ENCODE data around the gene LRCH3. TPM values are rescaled to one million over a fixed set of nuclear protein-coding genes. Genes with fewer than 3 reads are reported as not detected.
A peak's percentile ranks its signal among the peaks of the same experiment; 100 is the strongest.

LRCH3 gene
- total RNA-seq (2021; ENCODE audit: unreplicated experiment) (75.8 TPM), Bru-seq, nascent RNA (percentile 93 among the genes with signal in this experiment), BruChase-seq, experiment 1, labeled RNA remaining after a 2-hour chase (percentile 93 among the genes with signal in this experiment), BruChase-seq, experiment 2, labeled RNA remaining after a 6-hour chase (percentile 89 among the genes with signal in this experiment)
- polyA plus RNA-seq (2012; ENCODE audit: insufficient read length) = 26.9 TPM
- long read RNA-seq, partial matches to known transcripts = 28 of 72 reads
- long read RNA-seq, other reads (novel, unspliced or antisense) = 41 of 72 reads

DNA sequence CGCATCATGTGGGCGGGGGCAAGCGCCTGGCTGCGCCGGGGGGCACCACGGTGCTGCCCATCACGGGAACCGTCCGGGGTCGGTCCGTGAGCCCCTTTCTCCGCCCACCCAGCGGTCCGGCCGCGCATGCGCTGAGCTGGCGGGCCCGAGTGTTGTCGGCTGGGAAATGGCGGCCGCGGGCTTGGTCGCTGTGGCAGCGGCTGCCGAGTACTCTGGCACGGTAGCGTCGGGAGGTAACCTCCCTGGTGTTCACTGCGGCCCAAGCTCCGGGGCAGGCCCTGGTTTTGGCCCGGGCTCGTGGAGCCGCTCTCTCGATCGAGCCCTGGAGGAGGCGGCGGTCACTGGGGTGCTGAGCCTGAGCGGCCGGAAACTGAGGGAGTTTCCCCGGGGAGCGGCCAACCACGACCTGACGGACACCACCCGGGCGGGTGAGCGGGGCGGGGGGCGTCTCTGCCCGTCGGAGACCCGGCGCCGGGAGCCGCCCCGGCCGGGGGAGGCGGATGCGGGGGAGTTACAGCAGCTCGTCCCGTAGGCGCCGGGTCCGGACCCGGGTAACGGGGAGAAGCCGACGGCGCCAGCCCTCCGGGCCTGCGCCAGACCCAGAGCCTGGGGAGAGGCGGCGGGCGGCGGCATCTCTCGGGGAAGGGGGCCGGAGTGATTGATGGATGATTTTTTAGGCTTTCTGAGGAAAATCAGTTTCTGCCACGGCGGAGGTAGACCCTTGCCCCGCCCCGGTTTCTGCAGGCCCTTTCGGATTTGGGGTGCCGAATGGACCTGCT lies at the start of gene LRCH3:
TSS of gene LRCH3 (plus strand) at position 142 of the 779 bp plus-strand sequence. CDS start at position 167, 25 bp downstream.
- ChIA-PET CTCF (no interaction called here), POLR2A (interaction anchor here (0.6 kb wide), 1 partner anchor 40 kb away, joined by 3 read pairs; no protein-coding TSS in a partner anchor)
- Histone ChIP-seq H3K4me3 (ENCODE audit: low read depth in 2 of 2, low read length in 2 of 2) (peak within 1 kb of the TSS; percentile 91 to 96), H3K27ac (ENCODE audit: low read length) (peak within 1 kb of the TSS; percentile 86), H3K4me1 (ENCODE audit: control insufficient read depth, insufficient read depth, low read length) (peaks cover 13% of the 10 kb centered on the region; the same call in 1 of the 2 replicates), H3K9me3 (ENCODE audit: control insufficient read depth, insufficient read depth, low read depth, low read length) (no peaks in the 10 kb centered on the region), H3K36me3 (ENCODE audit: control insufficient read depth, insufficient read depth, low read length) (no peaks in the 10 kb centered on the region), H3K27me3 (ENCODE audit: control insufficient read depth, insufficient read depth, low read length) (no peaks in the 10 kb centered on the region)
- DNase-seq (ENCODE audit: low read depth, low spot score) (no peak), ATAC-seq (peak; percentile 93)
- in situ Hi-C loops (cut with HindIII; ENCODE audit: low pct_unique_long_range_greater_than_20kb, low sequenced_read_pairs) (no loop called here), intact Hi-C loops (cut with micrococcal nuclease; ENCODE audit: unreplicated experiment) (no loop called here)
- BruUV-seq (replicated peaks) = no TSS peak
- TF ChIP-seq TCF7L2 (IDR thresholded peaks at IDR 0.05; ENCODE audit: low read depth, low read length) (no peak), POLR2AphosphoS5 (IDR thresholded peaks at IDR 0.05; ENCODE audit: low read depth, low read length) (peak; percentile 99), SIN3A (IDR thresholded peaks at IDR 0.05; ENCODE audit: borderline replicate concordance, insufficient read depth, low read depth, low read length) (peak; percentile 82; the same call in 1 of the 2 replicates)
- TF ChIP-seq, protein P1, sequence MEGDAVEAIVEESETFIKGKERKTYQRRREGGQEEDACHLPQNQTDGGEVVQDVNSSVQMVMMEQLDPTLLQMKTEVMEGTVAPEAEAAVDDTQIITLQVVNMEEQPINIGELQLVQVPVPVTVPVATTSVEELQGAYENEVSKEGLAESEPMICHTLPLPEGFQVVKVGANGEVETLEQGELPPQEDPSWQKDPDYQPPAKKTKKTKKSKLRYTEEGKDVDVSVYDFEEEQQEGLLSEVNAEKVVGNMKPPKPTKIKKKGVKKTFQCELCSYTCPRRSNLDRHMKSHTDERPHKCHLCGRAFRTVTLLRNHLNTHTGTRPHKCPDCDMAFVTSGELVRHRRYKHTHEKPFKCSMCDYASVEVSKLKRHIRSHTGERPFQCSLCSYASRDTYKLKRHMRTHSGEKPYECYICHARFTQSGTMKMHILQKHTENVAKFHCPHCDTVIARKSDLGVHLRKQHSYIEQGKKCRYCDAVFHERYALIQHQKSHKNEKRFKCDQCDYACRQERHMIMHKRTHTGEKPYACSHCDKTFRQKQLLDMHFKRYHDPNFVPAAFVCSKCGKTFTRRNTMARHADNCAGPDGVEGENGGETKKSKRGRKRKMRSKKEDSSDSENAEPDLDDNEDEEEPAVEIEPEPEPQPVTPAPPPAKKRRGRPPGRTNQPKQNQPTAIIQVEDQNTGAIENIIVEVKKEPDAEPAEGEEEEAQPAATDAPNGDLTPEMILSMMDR (IDR thresholded peaks at IDR 0.05) = no peak
- TF ChIP-seq, protein P2, sequence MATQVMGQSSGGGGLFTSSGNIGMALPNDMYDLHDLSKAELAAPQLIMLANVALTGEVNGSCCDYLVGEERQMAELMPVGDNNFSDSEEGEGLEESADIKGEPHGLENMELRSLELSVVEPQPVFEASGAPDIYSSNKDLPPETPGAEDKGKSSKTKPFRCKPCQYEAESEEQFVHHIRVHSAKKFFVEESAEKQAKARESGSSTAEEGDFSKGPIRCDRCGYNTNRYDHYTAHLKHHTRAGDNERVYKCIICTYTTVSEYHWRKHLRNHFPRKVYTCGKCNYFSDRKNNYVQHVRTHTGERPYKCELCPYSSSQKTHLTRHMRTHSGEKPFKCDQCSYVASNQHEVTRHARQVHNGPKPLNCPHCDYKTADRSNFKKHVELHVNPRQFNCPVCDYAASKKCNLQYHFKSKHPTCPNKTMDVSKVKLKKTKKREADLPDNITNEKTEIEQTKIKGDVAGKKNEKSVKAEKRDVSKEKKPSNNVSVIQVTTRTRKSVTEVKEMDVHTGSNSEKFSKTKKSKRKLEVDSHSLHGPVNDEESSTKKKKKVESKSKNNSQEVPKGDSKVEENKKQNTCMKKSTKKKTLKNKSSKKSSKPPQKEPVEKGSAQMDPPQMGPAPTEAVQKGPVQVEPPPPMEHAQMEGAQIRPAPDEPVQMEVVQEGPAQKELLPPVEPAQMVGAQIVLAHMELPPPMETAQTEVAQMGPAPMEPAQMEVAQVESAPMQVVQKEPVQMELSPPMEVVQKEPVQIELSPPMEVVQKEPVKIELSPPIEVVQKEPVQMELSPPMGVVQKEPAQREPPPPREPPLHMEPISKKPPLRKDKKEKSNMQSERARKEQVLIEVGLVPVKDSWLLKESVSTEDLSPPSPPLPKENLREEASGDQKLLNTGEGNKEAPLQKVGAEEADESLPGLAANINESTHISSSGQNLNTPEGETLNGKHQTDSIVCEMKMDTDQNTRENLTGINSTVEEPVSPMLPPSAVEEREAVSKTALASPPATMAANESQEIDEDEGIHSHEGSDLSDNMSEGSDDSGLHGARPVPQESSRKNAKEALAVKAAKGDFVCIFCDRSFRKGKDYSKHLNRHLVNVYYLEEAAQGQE (IDR thresholded peaks at IDR 0.05; ENCODE audit: insufficient read depth in 1 of 2, low read depth in 2 of 2, low read length in 1 of 2) = peak; percentile 42 to 60; a peak in 1 of 4 replicates

DNA sequence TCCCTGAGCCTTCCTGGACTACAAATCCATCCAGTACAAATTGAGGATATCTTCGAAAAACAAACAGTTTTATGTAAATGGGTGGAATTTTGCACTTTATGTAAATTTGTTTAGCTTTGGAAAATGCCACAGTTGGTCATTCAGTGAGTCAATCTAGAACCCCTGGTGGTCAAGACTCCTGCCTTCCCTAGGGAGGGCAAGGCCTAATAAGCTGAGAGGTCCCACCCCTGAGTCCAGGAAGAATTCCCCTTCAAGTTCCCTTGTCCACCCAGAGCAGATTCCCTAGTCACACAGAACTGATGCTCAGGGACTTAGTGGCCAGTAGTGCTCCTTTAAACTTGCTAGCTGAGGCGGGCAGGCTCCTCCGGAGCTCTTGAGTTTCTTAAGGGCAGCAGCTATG lies 48.3 kb upstream of the LRCH3 start:
- ChIA-PET POLR2A (no interaction called here), CTCF (no interaction called here)
- Histone ChIP-seq H3K9me3 (ENCODE audit: control insufficient read depth, insufficient read depth, low read depth, low read length) (no peaks in the 10 kb centered on the region), H3K4me1 (ENCODE audit: control insufficient read depth, insufficient read depth, low read length) (peaks cover 7% of the 10 kb centered on the region), H3K27ac (ENCODE audit: low read length) (no peak overlapping the region), H3K27me3 (ENCODE audit: control insufficient read depth, insufficient read depth, low read length) (no peaks in the 10 kb centered on the region), H3K36me3 (ENCODE audit: control insufficient read depth, insufficient read depth, low read length) (no peaks in the 10 kb centered on the region), H3K4me3 (ENCODE audit: low read depth in 2 of 2, low read length in 2 of 2) (no peak overlapping the region)
- peak; percentile 44; the same call in 1 of the 2 replicates for ATAC-seq
- TF ChIP-seq TCF7L2 (IDR thresholded peaks at IDR 0.05; ENCODE audit: low read depth, low read length) (no peak), POLR2AphosphoS5 (IDR thresholded peaks at IDR 0.05; ENCODE audit: low read depth, low read length) (no peak), SIN3A (IDR thresholded peaks at IDR 0.05; ENCODE audit: borderline replicate concordance, insufficient read depth, low read depth, low read length) (no peak)
- TF ChIP-seq, protein P2 (IDR thresholded peaks at IDR 0.05; ENCODE audit: insufficient read depth in 1 of 2, low read depth in 2 of 2, low read length in 1 of 2) = no peak
- BruUV-seq (replicated peaks) = no TSS peak
- DNase-seq (ENCODE audit: low read depth, low spot score) = no peak
- in situ Hi-C loops (cut with HindIII; ENCODE audit: low pct_unique_long_range_greater_than_20kb, low sequenced_read_pairs) (no loop called here), intact Hi-C loops (cut with micrococcal nuclease; ENCODE audit: unreplicated experiment) (no loop called here)
